ENCODE results near the gene ARRDC2.
"Not testable (repeated sequence)": the region's sequence is repeated elsewhere in the genome, so short reads cannot be mapped to it uniquely, and the experiment has no call there.

ARRDC2 gene

GRCh38 chr19:18001777-18002345 lies 6.1 kb upstream of the ARRDC2 start:
- CTCF ChIA-PET, result interaction anchor here (0.7 to 10.6 kb wide), 9 partner anchors 51 to 169 kb away, joined by 3 to 295 read pairs (median 5); partner anchors contain the start of genes CCDC124 and RPL18A
- DNase-seq (ENCODE audit: extremely low spot score), result no peak
- TF ChIP-seq CTCF (IDR thresholded peaks at IDR 0.05; ENCODE audit: control extremely low read depth, extremely low read depth, low read depth, missing control alignments), result no peak
- POLR2A ChIA-PET, result interaction anchor here (1.0 kb wide), 1 partner anchor 109 kb away, joined by 6 read pairs; no protein-coding TSS in a partner anchor

- DNase-seq (ENCODE audit: extremely low spot score), result no peak
- CTCF ChIA-PET, result interaction anchor here (0.8 to 10.3 kb wide), 7 partner anchors 21 to 168 kb away, joined by 3 to 110 read pairs (median 4); partner anchors contain the start of gene CCDC124
- POLR2A ChIA-PET, result no interaction called here
- no peak for TF ChIP-seq CTCF (IDR thresholded peaks at IDR 0.05; ENCODE audit: control extremely low read depth, extremely low read depth, low read depth, missing control alignments)
These were observed 5.6 kb upstream of the ARRDC2 start for GRCh38 chr19:18002347-18002850.

GRCh38 chr19:18005750-18006149 lies 2.2 kb upstream of the ARRDC2 start:
- CTCF ChIA-PET, result interaction anchor here (1.1 to 13.4 kb wide), 4 partner anchors 11 to 68 kb away, joined by 3 to 135 read pairs (median 8); no protein-coding TSS in a partner anchor
- DNase-seq (ENCODE audit: extremely low spot score); POLR2A ChIA-PET: not testable (repeated sequence)

GRCh38 chr19:18007044-18007916 lies 690 bp upstream of the ARRDC2 start:
- POLR2A ChIA-PET, result no interaction called here
- DNase-seq (ENCODE audit: extremely low spot score), result peak; percentile 87

GRCh38 chr19:18008814-18009213 lies 844 bp downstream of the ARRDC2 start:
- TF ChIP-seq CTCF (IDR thresholded peaks at IDR 0.05; ENCODE audit: control extremely low read depth, extremely low read depth, low read depth, missing control alignments), result no peak
- ChIA-PET CTCF (interaction anchor here (1.1 to 13.4 kb wide), 5 partner anchors 9 to 142 kb away, joined by 3 to 135 read pairs (median 4); no protein-coding TSS in a partner anchor), POLR2A (no interaction called here)
- no peak for DNase-seq (ENCODE audit: extremely low spot score)

More at GRCh38 chr19:18007044-18007916, 690 bp upstream of the ARRDC2 start:
- peak; percentile 99 for TF ChIP-seq CTCF (IDR thresholded peaks at IDR 0.05; ENCODE audit: control extremely low read depth, extremely low read depth, low read depth, missing control alignments)
- CTCF ChIA-PET, result interaction anchor here (0.7 to 13.4 kb wide), 24 partner anchors 10 to 247 kb away, joined by 3 to 135 read pairs (median 4); partner anchors contain the start of gene MAST3

GRCh38 chr19:18009412-18010066 lies 1.6 kb downstream of the ARRDC2 start:
- ChIA-PET CTCF (interaction anchor here (13.4 kb wide), 1 partner anchor 49 kb away, joined by 135 read pairs; no protein-coding TSS in a partner anchor), POLR2A (no interaction called here)
- no peak for DNase-seq (ENCODE audit: extremely low spot score)
- TF ChIP-seq CTCF (IDR thresholded peaks at IDR 0.05; ENCODE audit: control extremely low read depth, extremely low read depth, low read depth, missing control alignments), result no peak
